Fibroblast of mammary gland (primary cell): ENCODE measurements around the gene GPR18.

ENCODE experiments used
- DNase-seq: peaks from one replicate; pipeline ENCODE4 v3.0.0-alpha.2; 2010; ENCODE audit warnings: low read depth
- H3K4me3 ChIP-seq: 2 replicates; pipeline ENCODE4 v1.5.1; 2011; ENCODE audit warnings: low read depth, mild to moderate bottlenecking, low read length, moderate library complexity; ENCODE audit not compliant: control insufficient read depth
- TF ChIP-seq, protein P1 (sequence below): conservative IDR thresholded peaks from 2 replicates; pipeline ENCODE4 v1.5.1; 2011; ENCODE audit warnings: low read depth, low read length, inconsistent platforms; ENCODE audit not compliant: control insufficient read depth, insufficient read depth

The GPR18 gene

DNA sequence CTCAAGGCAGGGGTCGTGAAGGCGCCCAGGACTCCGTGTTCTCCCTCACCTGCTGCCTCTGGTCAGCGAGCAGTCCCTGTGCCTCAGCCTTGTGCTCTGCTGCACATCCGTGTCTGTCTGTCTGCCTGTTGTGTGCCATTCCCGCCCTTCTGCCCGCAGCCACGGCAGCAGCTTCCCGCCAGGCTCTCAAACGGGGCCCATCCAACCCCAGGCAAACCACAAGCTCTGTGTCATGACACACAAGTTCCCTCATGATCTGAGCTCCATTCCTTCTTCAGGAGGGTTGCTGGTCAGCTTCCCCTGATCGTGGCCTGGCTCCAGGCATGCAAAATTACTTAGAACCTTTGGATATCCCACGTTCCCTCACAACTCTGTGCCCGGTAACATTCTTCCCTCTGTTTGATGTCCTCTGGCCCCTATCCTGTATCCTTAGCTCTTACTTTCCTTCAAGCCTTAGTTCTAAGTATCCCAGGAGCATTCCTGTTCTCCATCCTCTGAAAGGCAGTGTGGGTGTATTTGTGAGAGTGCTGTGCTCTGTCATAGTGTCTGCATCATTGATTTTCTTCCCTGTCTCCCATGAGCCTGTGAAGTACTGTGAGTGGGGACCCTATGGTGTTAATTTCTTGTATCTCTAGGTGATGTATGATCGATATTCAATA is 45.8 kb upstream of the GPR18 start:
- TF ChIP-seq, protein P1, sequence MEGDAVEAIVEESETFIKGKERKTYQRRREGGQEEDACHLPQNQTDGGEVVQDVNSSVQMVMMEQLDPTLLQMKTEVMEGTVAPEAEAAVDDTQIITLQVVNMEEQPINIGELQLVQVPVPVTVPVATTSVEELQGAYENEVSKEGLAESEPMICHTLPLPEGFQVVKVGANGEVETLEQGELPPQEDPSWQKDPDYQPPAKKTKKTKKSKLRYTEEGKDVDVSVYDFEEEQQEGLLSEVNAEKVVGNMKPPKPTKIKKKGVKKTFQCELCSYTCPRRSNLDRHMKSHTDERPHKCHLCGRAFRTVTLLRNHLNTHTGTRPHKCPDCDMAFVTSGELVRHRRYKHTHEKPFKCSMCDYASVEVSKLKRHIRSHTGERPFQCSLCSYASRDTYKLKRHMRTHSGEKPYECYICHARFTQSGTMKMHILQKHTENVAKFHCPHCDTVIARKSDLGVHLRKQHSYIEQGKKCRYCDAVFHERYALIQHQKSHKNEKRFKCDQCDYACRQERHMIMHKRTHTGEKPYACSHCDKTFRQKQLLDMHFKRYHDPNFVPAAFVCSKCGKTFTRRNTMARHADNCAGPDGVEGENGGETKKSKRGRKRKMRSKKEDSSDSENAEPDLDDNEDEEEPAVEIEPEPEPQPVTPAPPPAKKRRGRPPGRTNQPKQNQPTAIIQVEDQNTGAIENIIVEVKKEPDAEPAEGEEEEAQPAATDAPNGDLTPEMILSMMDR = no peak
- no peak for DNase-seq
- no peak overlapping the region for H3K4me3 ChIP-seq

GRCh38 chr13:99302637-99303505 is 44.7 kb upstream of the GPR18 start:
- no peak for DNase-seq
- TF ChIP-seq, protein P1 = no peak
- H3K4me3 ChIP-seq = no peak overlapping the region

- TF ChIP-seq, protein P1 = no peak
- no peak overlapping the region for H3K4me3 ChIP-seq
- no peak for DNase-seq
Observed at GRCh38 chr13:99301913-99302636, 43.9 kb upstream of the GPR18 start.

DNA sequence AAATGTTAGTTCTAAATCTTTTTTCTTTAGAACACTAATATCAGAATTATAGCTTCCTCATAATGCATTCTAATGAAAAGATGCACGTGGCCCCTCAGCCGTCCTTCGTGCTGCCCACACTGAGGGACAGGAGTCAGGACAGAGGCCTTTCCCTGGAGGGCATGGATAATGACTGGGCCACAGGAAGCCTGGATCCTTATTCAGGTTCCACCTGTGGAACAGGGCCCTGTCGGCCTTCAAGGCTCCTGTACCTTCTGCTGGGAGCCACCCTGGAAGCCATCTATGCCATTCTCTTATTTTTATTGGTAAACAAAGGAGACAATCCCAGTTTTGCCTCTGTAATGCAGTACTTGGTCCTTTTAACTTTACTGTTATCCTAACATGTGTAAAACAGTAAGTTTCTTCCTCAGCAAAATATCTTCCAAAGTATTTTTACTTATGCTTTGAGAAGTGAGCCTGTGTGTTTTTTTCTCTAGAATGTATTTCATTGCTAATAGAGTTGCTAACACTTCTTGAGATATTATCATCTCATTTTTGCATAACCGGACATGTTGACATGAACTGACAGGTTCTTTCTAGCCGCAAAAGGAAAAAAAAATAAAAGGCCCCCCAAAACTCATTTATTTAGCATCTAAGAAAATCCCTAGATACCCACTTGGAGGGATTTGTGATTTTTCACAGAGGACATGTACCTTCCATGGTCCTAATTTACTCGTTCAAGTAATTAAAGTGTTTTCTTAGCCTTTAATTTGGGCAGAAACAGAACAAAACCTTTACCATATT is 43.1 kb upstream of the GPR18 start:
- TF ChIP-seq, protein P1 = no peak
- no peak overlapping the region for H3K4me3 ChIP-seq
- no peak for DNase-seq

- TF ChIP-seq, protein P1 = no peak
- H3K4me3 ChIP-seq = no peak overlapping the region
- no peak for DNase-seq
Observed at GRCh38 chr13:99299920-99300341, 41.8 kb upstream of the GPR18 start.
